Stromal cell of bone marrow (primary cell): ENCODE measurements around the gene ADAMTSL3.

ENCODE experiments used
- DNase-seq: peaks from one replicate; pipeline ENCODE4 v3.0.0-alpha.2; 2012; ENCODE audit warnings: low read depth

Gene ADAMTSL3, protein sequence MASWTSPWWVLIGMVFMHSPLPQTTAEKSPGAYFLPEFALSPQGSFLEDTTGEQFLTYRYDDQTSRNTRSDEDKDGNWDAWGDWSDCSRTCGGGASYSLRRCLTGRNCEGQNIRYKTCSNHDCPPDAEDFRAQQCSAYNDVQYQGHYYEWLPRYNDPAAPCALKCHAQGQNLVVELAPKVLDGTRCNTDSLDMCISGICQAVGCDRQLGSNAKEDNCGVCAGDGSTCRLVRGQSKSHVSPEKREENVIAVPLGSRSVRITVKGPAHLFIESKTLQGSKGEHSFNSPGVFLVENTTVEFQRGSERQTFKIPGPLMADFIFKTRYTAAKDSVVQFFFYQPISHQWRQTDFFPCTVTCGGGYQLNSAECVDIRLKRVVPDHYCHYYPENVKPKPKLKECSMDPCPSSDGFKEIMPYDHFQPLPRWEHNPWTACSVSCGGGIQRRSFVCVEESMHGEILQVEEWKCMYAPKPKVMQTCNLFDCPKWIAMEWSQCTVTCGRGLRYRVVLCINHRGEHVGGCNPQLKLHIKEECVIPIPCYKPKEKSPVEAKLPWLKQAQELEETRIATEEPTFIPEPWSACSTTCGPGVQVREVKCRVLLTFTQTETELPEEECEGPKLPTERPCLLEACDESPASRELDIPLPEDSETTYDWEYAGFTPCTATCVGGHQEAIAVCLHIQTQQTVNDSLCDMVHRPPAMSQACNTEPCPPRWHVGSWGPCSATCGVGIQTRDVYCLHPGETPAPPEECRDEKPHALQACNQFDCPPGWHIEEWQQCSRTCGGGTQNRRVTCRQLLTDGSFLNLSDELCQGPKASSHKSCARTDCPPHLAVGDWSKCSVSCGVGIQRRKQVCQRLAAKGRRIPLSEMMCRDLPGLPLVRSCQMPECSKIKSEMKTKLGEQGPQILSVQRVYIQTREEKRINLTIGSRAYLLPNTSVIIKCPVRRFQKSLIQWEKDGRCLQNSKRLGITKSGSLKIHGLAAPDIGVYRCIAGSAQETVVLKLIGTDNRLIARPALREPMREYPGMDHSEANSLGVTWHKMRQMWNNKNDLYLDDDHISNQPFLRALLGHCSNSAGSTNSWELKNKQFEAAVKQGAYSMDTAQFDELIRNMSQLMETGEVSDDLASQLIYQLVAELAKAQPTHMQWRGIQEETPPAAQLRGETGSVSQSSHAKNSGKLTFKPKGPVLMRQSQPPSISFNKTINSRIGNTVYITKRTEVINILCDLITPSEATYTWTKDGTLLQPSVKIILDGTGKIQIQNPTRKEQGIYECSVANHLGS (N-terminal part only)

DNA sequence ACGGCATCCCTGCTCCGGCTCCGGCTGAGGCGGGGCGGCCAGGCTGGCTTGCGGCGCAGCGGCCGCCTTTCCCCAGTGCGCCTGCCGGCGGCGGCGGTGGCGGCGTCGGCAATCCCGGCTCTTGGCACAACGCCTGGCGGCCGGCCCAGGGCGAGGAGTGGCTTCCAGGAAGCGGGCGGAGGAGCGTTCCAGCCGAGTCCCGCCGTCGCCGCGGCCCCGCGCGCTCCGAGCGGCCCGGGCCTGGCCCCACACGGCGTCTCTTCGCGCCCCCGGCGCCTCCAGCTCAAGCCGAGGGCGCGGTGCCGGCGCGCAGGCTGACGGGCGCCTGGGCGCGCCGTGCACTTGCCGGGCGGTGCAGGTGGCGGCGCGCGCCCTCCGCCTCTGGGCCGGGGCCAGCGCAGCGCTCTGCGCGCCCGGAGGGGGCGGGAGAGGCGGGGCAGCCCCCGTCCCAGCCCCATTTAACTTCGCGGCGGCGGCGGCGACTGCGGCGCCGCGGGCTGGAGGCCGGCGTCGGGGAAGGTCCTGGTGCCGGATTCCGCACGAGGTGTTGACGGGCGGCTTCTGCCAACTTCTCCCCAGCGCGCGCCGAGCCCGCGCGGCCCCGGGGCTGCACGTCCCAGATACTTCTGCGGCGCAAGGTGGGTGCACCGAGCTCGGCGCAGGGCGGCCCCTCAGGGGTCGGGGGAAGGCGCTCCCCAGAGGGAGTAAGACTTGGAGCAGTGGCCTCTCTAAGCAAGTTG is at the start of gene ADAMTSL3:
ADAMTSL3 (plus strand) TSS at position 485 of the 740 bp plus-strand sequence. CDS start 1,639 bp downstream, outside the sequence.
- DNase-seq = peak; percentile 31

DNA sequence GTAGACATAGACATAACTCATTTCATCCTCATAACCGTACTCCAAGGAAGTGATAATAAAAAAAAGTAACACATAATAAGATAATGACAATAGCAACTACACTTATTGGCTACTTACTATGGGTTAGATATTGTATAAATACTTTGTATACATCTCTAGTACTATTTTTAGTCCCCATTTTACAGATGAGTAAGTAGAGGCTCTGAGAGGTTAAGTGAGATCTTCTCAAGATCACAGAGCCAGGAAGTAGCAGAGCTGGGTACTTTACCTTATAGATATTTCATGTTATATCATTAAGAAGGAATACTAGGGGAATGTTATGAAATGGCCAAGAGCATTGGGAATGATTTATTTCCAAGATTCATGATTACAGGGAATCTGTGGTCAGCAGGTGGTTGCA is 49.4 kb upstream of the ADAMTSL3 start:
- no peak for DNase-seq

DNA sequence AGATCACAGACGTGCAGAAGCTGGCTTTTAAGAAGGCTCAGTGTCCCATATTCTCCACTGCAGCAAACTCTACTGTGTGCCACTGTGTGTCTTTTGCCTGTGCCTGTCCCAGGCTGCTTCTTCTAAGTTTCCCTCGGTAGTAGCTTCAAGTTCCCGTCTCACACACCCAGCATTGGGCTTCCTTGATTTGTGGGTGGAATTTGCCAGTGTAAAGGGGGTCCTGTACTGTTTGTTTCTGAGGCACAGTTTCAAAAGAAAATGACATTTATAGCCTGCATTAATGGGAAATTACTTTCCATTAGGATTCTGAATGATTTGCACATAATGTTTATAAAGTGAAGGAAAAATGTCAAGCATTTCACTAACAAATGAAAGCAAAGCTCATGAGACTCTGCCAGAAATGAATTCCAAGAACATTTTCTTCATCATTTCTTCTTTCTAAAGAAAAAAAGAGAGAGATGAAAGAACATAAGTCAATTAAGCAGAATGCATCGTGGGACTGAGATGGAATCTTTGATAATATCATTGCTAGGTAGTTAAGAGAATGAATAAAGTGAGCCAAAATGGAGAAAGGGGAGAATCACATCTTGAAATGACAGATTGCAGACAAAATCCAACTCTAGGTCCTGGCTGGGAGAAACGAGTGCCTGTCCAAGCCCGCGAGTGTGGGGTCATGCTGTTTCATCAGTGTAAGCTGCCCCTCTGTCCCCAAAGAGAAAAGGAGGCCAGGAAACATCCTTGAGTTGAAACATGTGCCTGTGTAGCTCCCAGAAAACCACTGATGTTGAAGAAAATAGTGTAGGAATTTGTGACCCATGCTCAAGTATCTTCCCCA is 48.6 kb upstream of the ADAMTSL3 start:
- no peak for DNase-seq

DNA sequence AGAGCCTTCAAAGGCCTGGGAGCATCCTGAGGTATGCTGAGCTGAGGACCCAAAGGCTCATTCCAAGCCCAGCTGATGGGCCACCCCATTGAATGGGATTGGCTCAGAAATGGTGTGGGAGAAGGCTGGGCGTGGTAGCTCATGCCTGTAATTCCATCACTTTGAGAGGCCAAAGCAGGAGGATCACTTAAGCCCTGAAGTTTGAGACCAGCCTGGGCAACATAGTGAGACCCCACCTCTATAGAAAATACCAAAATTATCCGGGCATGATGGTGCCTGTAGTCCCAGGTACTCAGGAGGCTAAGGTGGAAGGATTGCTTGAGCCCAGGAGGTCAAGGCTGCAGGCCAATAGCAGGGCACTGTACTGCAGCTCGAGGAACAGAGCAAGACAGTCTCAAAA is 43.8 kb upstream of the ADAMTSL3 start:
- DNase-seq = no peak

DNA sequence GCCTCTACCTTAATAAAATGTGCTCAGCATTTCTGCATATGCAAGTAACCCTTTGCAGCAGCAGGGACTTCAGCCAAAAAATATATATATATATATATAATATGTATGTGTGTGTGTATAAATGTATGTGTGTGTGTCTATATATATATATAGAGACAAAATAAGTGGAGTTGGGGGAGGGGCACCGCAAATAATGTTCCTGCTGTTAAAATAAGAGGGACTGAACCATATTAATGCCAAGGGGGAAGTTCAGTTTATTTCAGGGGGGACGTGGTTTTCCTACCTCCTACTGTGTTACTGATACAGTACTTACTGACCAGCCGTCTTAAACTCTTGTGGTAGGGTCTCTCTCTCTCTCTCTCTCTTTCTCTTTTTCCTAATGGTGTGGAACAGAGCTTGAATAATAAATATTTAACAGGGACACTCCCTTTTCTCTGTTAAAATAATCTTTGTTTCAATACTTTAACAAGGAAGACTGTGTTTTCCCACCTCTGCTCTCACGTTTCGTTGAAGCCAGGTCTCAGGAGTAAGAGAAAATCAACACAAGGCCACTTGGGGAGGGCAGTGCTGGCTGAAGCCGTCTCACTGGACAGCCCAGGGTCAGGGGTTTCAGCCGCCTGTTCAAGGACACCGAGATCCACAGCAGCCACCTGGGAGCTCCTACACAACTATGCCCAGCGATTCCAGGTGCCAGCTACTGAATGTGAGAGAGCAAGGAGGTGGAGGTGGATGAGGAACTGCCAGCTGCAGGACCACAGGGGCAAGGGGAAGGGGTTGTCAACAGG is 42.8 kb upstream of the ADAMTSL3 start:
- DNase-seq = no peak

DNA sequence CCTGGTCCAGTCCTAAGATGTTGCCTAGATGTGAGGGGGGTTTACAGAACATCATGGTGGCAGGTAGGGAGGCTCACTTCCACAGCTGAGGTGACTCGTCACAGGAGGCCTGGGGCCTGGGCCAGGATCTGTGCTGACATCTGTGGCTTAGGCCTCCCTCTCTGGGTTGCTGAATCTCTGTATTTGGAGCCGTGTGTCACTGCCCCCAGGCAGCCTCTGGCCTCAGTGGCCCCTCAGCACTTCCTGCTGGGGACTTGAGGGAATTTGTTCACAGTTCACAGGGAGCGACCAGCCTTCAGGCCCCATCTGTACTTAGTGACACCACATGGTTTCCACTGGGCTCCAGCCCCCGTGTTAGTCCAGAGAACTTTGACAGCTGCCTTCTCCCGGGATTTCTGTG is 41.7 kb upstream of the ADAMTSL3 start:
- no peak for DNase-seq

DNA sequence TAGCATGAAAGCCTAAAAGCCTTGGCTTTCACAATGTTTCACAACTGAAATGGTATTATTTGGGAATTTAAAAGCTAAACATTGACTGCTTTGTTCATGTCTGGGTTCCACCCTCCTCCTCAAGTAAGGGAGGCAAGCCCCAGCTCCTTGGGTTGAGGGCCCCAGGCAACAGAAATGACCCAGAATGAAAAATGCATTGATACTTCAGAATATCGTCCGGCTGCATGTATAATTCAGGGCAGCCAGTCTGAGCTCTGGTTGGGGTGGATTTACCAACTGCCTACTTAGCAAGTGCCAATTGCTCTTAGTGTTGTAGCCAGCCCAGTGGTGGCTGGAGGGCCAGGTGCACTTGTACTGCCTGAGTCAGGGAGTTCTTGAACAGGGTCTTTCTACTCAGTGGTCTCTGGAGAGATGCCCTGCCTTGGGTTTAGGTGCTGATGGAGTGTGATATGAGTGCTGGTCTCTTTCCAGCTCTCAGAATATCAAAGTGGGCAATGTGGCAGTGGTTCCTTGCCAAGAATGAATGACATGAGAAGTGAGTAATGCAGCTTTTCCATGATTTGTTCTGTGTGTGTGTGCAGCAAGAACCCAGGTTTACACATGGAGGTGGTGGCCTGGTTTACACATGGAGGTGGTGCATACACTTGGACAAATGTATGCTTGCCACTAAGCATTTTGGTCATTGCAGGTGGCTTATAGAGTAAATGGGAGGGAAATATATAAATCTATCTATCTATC is 40.9 kb upstream of the ADAMTSL3 start:
- no peak for DNase-seq

DNA sequence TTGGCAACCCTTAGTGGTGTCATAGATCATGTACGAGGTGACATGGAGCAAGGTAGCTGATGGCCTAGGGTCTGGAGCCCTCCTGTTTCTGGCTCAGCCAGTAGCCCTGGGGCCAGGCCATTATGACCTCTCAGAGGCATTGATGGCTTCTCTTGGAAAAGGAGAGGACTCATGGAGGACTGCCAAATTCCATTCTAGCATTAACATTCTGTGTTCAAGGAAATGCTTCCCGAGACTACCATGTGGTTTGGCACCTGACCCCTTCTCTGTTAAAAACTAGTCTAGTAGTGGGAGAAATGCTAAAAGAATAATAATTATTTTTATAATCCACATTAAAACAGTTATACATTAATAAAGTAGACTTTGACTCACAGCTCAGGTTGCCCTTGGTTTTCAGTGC is 40.2 kb upstream of the ADAMTSL3 start:
- DNase-seq = peak; percentile 17

DNA sequence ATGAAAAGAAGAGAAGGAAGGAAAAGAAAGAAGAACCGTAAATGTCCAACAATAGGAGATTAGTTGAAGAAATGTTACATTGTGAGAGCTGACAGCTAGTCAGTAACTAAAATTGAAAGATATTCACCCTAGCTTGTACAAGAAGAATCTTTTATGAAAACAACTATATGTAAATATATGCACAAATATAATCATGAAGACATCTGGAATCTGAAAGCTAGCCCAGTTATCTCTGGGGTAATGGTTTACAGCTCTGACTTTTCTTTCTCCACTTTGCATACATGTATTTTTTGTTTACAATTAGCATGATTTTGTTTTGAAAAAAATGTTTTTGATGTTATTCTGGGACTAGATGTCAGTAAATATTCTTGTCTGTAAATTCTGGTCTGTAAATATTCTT is 37.1 kb upstream of the ADAMTSL3 start:
- no peak for DNase-seq

DNA sequence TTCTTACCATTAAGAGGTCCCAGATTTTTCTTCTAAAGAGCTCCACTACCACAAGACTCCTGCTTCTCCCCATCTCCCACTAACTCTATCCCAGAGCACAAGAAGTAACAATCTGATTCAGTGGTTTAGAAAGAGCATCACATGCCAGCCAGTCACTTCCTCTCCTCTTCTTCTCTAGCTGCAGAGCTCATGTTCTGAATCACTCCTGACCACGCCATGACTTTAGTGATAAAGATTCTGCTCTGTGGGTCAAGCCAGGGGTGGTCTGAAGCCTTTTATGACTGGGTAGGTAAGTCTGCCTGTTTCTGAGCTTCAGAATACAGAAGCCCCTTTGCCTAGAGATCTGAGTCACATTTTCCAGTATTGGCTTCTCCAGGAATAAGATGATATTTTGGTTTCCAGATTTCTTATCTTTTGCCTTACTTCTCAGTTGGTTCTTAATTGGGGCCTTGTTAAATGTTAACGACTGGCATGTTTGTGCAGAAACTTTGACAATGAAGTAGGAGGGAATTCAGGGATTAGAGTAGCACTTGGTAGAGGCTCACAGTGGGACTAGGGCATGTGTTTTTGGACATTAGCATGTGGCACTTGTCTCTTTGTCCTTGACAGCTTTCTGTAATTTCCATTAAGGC is 27.6 kb upstream of the ADAMTSL3 start:
- DNase-seq = peak; percentile 44

DNA sequence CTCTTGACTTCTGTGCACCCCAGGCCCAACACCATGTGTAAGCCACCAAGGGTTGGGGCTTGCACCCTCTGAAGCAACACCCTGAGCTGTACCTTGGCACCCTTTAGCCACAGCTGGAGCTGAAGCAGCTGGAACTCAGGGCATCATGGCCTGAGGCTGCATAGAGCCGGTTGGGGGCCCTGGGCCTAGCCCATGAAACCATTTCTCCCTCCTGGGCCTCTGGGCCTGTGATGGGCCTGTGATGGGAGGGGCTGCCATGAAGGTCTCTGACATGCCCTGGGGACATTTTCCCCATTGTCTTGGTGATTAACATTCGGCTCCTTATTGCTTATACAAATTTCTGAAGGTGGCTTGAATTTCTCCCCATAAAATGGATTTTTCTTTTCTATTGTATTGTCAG is 22.4 kb upstream of the ADAMTSL3 start:
- DNase-seq = no peak

DNA sequence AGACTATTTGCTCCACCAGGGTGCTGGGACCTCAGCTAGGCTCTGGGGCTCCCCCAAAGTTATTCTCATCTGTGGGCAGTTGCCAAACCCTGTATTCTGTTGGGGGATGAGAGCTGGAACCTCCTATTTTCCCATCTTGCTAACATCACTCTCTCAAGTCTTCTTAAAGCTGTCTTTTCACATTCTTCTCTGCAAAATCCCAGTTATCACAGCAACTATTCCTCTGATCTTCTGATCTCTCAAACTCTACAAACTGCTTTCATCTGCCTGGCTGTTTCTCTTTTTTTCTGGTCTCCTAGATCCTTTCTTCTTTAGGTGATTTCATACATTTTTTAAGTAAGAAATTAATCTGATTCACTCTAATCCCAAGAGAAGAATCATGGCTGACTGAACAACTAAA is 10.7 kb upstream of the ADAMTSL3 start:
- no peak for DNase-seq

DNA sequence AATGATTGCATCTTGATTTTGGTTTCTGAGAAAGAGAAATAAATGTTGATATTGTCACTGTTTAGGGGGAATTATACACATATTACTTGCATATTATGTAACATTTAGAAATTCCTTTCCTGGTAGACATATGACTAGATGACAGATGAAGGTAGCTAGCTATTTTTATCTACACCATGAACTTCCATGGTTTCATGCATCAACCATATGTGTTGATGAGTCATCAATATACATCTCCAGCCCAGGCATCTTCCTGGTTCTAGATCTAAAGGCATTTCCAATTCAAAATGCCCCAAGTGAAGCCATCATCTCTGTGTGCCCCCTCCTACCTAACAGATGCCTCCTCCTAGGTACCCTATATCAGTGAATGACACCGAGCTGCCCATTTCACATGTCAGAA is 9.5 kb upstream of the ADAMTSL3 start:
- no peak for DNase-seq

DNA sequence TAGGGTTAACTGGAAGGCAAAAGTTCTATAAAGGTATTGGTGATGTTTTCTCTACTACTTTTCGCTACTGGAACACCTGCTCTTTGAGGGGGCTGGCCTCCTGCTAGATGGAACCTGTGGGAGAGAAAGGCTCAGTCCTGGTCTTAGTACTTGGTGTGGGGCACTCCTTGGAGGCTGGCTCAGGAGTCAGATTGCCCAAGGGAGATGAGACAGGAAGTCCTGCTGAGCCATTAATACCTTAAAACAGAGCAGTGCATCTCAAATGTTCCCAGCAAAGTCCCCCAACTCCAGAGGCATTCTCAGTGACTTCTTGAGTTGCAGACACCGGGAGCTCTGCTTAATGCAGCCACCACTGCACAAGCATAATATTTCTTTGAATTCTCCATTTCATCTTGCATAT is 3.1 kb upstream of the ADAMTSL3 start:
- DNase-seq = no peak

DNA sequence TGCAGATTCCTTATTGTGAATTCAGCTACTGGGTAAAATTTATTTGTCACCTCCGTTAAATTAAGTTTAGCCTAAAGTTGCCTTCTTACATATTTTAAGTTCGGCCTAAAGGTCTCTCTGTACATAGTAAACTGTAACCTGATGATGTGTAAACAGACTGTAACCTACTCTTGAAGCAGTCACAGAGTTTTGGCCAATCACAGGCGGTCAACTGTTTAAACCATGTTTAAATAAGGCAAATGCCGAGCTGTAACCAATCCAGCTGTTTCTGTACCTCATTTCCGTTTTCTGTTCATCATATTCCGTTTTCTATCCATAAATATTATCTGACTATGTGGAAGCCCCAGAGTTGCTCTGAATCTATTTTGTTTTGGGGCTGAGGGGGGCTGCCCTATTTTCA is 2.4 kb upstream of the ADAMTSL3 start:
- DNase-seq = no peak

DNA sequence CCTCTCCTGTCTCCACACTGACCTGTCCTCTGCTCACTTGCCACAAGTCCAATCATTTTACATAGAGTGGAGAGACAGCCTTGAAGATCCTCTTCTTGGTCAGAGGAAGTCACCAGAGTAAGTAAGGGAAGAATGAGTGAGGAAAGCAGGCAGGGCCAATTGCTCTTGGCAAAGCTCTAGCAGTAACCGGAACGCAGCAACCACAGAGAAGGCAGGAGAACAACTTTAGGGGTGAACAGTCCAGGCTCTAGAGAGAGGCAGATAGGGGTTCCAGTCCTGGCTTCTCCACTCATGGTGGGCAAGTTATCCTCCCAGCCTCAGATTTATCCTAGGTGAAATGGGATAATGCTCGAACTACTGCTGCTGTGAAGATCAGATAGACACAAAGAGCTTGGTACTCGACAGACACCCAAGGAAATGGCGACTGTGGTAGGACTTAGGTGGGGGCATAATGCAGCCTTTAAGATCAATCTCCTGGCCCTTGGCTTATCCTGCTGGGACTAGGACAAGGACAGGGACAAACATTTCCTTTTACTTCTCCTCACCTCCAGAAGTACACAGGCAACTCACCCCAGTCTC is 1.2 kb upstream of the ADAMTSL3 start:
- no peak for DNase-seq

DNA sequence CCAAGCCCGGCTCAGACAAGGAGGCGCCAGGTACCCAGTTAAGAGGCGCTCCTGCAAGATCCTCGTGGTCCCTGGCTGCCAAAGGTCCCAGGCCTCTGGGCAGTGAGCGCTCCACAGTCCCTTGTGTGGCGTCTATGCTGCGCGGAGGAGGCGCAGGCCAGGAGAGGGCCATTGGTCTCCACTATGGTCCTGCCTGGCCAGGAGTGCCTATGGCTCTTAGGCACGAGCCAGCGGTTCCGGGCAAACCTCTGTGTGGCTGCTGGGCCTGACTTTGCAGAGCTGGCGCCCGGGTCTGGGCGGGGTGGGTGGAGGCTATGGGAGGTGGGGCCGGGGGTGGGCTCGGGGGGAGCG is 660 bp upstream of the ADAMTSL3 start:
- no peak for DNase-seq
